Subcutaneous adipose tissue (tissue), 4 donors: ENCODE results near the gene SCO1. TPM values are rescaled to one million over a fixed set of nuclear protein-coding genes. Genes with fewer than 3 reads are reported as not detected.

Experiments used
- total RNA-seq, 4 donors: library from RNA; depleted of rRNA; stranded (reverse); fragments of >200 nt; gene quantifications; one replicate each; pipeline ENCODE4 v1.1.0, GENCODE V29; 2016
- TF ChIP-seq, protein P1 (sequence below): fragments of 450-650 bp; IDR thresholded peaks from one replicate; pipeline ENCODE4 v1.5.1; 2016; ENCODE audit warnings: low read depth, mild to moderate bottlenecking, control low read depth, antibody characterized with exemption, moderate library complexity

SCO1 gene
- total RNA-seq, 4 donors from 2014 or later = 12.8 to 28.3 (median 21.0) TPM

DNA sequence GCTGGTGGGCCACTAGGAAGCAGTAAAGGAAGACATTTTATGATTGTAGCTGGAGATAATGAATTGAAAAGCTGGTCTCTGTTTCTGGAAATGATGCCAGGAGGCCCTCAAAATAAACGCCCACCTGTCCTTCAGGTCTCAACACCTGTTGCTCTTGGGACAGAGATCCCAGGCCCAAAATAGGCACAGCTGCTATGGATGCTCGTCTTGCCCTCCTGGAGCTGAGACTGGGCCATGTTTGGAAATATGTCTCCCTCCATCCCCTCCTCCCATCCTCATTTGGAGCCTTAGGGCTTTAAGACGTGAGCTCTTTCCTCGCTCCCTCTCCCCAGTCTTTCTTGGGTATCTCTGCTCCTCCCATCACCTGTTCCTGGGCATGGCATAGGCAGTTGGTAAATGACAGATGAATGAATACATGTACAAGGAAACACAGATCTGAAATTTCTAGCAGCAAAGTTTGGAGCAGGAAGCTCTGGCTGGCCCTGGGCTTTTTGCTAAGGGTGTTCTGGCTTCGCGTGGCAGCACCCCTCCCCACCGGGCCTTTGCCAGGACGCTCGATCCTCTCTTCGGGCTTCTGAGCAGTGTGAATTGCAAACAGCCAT is 73.5 kb downstream of the SCO1 start:
- TF ChIP-seq, protein P1, sequence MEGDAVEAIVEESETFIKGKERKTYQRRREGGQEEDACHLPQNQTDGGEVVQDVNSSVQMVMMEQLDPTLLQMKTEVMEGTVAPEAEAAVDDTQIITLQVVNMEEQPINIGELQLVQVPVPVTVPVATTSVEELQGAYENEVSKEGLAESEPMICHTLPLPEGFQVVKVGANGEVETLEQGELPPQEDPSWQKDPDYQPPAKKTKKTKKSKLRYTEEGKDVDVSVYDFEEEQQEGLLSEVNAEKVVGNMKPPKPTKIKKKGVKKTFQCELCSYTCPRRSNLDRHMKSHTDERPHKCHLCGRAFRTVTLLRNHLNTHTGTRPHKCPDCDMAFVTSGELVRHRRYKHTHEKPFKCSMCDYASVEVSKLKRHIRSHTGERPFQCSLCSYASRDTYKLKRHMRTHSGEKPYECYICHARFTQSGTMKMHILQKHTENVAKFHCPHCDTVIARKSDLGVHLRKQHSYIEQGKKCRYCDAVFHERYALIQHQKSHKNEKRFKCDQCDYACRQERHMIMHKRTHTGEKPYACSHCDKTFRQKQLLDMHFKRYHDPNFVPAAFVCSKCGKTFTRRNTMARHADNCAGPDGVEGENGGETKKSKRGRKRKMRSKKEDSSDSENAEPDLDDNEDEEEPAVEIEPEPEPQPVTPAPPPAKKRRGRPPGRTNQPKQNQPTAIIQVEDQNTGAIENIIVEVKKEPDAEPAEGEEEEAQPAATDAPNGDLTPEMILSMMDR = no peak

DNA sequence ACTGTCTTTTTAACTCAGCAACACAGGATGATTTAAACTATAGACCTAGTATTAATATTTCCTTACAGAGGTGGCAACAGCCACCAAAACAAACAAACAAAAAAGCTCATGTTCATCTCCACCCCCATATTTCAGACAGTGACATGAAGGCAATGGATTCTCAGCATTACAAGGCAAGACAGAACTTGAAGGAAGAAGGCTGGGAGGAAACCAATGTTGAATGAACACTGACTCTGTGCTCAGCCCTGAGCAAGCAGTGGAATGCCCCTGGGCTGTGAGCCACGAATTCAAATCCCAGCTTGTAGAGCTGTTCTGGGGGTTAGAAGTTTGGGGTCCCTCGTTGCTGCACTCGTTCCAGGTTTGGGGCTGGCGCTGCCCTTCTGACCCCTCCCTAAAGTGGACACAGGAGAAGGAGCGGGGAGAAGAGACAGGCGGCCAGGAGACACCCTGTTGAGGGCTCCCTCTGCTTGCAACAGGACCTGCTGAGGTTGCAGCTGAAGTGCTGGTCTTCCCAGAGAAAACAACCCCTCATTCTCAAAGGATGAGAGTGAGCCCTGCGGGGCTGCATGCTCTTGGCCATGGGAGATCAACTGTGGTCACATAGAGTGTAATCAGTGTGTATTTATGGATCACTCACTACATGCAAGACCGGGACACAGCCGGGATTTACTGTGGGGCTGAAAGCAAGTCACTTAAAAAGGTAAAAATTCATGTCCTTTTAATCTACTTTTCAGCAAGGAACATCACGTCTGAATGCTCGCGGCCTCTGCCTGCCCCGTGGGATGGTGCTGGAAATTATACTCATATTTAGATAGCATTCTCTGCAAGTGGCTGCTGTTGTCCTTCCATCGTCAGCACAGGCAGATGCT is 74.5 kb downstream of the SCO1 start:
- TF ChIP-seq, protein P1 = no peak

Other genes with a start within 250 kb of the SCO1 start
- not detected for gene MYH4, start 228.0 kb downstream of the SCO1 start, total RNA-seq
- under 1 TPM in 3 of 4 donors, not detected in 1; 0.16 to 0.88 (median 0.38) TPM for gene MYH1, start 179.0 kb downstream of the SCO1 start, total RNA-seq
- not detected for gene MYH2, start 147.9 kb downstream of the SCO1 start, total RNA-seq
- 1 to 10 TPM in 3 of 4 donors, under 1 TPM in 1; 0.82 to 4.0 (median 2.4) TPM for gene MYH3, start 40.2 kb downstream of the SCO1 start, total RNA-seq
- 10 to 100 TPM; 13.4 to 20.5 (median 16.2) TPM for gene ADPRM, start 61 bp upstream of the SCO1 start, total RNA-seq
- 10 to 100 TPM; 11.4 to 17.8 (median 14.1) TPM for gene TMEM220, start 32.5 kb upstream of the SCO1 start, total RNA-seq
- not detected for gene TMEM238L, start 106.6 kb upstream of the SCO1 start, total RNA-seq
- gene PIRT, start 140.6 kb upstream of the SCO1 start, total RNA-seq = not detected